Adrenal gland (tissue), 5 donors: ENCODE data around the gene UBL3.

ENCODE experiments used
- POLR2A ChIP-seq, 2 donors: fragments of 450-650 bp; IDR thresholded peaks; one replicate each; pipeline ENCODE4 v1.6.1; 2017; ENCODE audit warnings: antibody characterized with exemption in 2 of 2, mild to moderate bottlenecking in 2 of 2, moderate library complexity in 1 of 2
- TF ChIP-seq, protein P1 (sequence below), 6 experiments: fragments of 450-650 bp in 4 of 6; fragments of 200-600 bp in 2 of 6; sonication (generic) in 1 of 6; IDR thresholded peaks; 1 replicate in 5 of 6; 2 replicates in 1 of 6; pipeline versions ENCODE4 v1.5.1 to v1.8.0; 2016 to 2021; ENCODE audit warnings: antibody characterized with exemption in 6 of 6, mild to moderate bottlenecking in 2 of 6, moderate library complexity in 1 of 6
- donor health status: DM: no; HTN: no; CAD: no.

DNA sequence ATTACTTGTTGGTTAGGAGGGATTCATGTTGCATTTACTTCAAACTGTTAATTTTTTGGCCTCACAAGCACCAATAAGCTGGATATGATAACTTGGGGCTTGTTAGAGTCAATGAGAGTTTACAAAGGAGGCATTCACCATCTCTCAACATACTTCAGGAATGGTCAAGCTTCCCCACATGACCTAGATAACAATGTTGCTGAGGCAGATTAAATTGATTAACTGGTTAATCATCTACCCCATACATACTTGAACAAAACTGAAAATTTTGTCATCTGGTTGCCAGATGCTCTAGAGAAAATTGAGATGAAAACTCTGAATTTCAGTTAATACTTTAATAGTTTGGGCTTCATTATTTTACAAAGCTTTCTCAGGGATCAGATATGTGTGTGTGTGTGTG, 43.0 kb upstream of the UBL3 start:
- TF ChIP-seq, protein P1, sequence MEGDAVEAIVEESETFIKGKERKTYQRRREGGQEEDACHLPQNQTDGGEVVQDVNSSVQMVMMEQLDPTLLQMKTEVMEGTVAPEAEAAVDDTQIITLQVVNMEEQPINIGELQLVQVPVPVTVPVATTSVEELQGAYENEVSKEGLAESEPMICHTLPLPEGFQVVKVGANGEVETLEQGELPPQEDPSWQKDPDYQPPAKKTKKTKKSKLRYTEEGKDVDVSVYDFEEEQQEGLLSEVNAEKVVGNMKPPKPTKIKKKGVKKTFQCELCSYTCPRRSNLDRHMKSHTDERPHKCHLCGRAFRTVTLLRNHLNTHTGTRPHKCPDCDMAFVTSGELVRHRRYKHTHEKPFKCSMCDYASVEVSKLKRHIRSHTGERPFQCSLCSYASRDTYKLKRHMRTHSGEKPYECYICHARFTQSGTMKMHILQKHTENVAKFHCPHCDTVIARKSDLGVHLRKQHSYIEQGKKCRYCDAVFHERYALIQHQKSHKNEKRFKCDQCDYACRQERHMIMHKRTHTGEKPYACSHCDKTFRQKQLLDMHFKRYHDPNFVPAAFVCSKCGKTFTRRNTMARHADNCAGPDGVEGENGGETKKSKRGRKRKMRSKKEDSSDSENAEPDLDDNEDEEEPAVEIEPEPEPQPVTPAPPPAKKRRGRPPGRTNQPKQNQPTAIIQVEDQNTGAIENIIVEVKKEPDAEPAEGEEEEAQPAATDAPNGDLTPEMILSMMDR (IDR thresholded peaks at IDR 0.05), result no peak
- no peak for TF ChIP-seq POLR2A (IDR thresholded peaks at IDR 0.05)
